ENCODE results near the gene MYO18A. TPM values are rescaled to one million over a fixed set of nuclear protein-coding genes. Genes with fewer than 3 reads are reported as not detected.

Gene MYO18A
- total RNA-seq, 1 experiment from 2014 or later: 37.2 TPM

- TF ChIP-seq TCF7L2 (IDR thresholded peaks at IDR 0.05; ENCODE audit: borderline replicate concordance, extremely low read depth, insufficient read depth, insufficient read length): no peak
- no peak for TF ChIP-seq POLR2AphosphoS5 (IDR thresholded peaks at IDR 0.05; ENCODE audit: low read depth, low read length)
- TF ChIP-seq REST (IDR thresholded peaks at IDR 0.05; ENCODE audit: low read depth): no peak
- no peak for TF ChIP-seq ZNF274 (IDR thresholded peaks at IDR 0.05; ENCODE audit: low read depth, low read length)
- TF ChIP-seq MAX (IDR thresholded peaks at IDR 0.05): no peak
- TF ChIP-seq EZH2 (IDR thresholded peaks at IDR 0.05): no peak
- no peak for TF ChIP-seq SP1 (IDR thresholded peaks at IDR 0.05; ENCODE audit: low read depth)
- TF ChIP-seq EGR1 (IDR thresholded peaks at IDR 0.05; ENCODE audit: low read depth): no peak
Measured at GRCh38 chr17:29216856-29217255, 36.7 kb upstream of the MYO18A start (continued).

- RAD21 ChIA-PET (ENCODE audit: low non-redundant PET in 1 of 2, low total read pairs in 2 of 2, uncharacterized antibody in 2 of 2, unreplicated experiment in 2 of 2): no interaction called here
- Histone ChIP-seq H3K9ac (ENCODE audit: low read length) (no peak overlapping the region), H4K20me1 (ENCODE audit: insufficient read depth) (no peaks in the 10 kb centered on the region), H2AFZ (ENCODE audit: low read depth, low read length, poor library complexity, severe bottlenecking) (no peak overlapping the region), H3K36me3 (ENCODE audit: control insufficient read depth in 1 of 2, insufficient read depth in 2 of 2, low read length in 2 of 2) (0 out of 4 replicates have a peak, but pooled peaks cover 0 to 4% of the 10 kb centered on the region in 2 experiments), H3K4me3 (replicated peaks in 1 of 2; ENCODE audit: low read depth in 1 of 2, low read length in 2 of 2) (no peak overlapping the region), H3K4me1 (ENCODE audit: control insufficient read depth in 1 of 2, insufficient read depth in 2 of 2, low read length in 2 of 2) (peaks cover 0 to 9% of the 10 kb centered on the region in 2 experiments; a peak in 1 of 4 replicates), H3K79me2 (ENCODE audit: insufficient read depth, low read length) (peaks cover 6% of the 10 kb centered on the region; the same call in 1 of the 2 replicates), H3K27me3 (ENCODE audit: insufficient read depth, low read length) (no peaks in the 10 kb centered on the region), H3K9me3 (ENCODE audit: control insufficient read depth in 1 of 2, insufficient read depth in 1 of 2, low read depth in 1 of 2, low read length in 2 of 2) (no peaks in the 10 kb centered on the region), H3K4me2 (ENCODE audit: low read length) (no peak overlapping the region), H3K27ac (ENCODE audit: low read depth, low read length) (no peak overlapping the region), H3K9me2 (ENCODE audit: insufficient read depth) (no peaks in the 10 kb centered on the region)
- DNase-seq (ENCODE audit: low read depth, low spot score) (no peak), ATAC-seq (no peak)
- CTCF ChIA-PET: interaction anchor here (1.2 to 5.6 kb wide), 4 partner anchors 36 to 92 kb away, joined by 3 to 127 read pairs (median 4); partner anchors contain the start of gene MYO18A
- intact Hi-C loops (cut with micrococcal nuclease): no loop called here
- no peak for TF ChIP-seq MAX (IDR thresholded peaks at IDR 0.05)
- no peak for TF ChIP-seq SIN3A (IDR thresholded peaks at IDR 0.05; ENCODE audit: low read depth)
- no TSS peak for BruUV-seq (replicated peaks)
- POLR2A ChIA-PET: interaction anchor here (1.5 kb wide), 1 partner anchor 36 kb away, joined by 6 read pairs; the partner anchor contains the start of gene MYO18A
Measured at GRCh38 chr17:29216181-29216580, 36.0 kb upstream of the MYO18A start.

Data from HCT116 (cell line).